NCI-H345 treated with DMSO at 0.1 percent for 48 hours (cell line): ENCODE measurements around the gene ACP3.

Experiments used
- DNase-seq: peaks from one replicate; lab custom pipeline; 2025; ENCODE audit not compliant: unreplicated experiment; lab: John Stamatoyannopoulos, UW

The ACP3 gene

DNA sequence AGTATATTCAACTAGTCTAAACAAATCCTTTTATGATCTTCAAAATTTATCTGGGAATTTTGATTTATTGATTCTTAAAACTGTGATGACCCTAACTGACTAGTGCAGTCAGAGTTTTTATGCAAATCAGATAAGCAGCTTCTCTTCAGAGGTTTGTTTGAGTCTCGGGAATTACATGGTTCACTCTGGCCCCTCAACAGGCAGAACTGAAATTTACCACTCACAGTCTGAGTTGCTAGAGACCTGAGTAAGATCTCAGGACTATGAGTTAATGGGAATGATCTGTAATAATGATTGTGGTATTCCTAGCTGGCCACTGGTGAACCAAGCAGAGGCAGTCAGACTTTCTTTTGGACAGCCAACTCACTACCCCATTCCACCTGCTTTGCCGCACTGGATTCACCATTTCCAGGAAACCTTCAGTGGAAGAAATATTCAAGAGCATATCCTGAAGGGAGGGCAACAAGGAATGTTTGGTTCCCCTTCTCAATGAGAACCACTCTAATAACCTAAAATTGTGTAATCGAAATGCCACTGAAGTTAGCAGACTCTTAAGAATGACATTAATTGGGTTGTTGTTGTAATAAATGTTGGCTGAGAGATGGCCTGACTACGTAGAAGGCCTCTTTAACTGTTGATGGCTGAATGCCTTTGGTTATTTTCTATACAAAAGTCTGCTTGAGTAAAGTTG is 88.5 kb downstream of the ACP3 start:
- DNase-seq = no peak

DNA sequence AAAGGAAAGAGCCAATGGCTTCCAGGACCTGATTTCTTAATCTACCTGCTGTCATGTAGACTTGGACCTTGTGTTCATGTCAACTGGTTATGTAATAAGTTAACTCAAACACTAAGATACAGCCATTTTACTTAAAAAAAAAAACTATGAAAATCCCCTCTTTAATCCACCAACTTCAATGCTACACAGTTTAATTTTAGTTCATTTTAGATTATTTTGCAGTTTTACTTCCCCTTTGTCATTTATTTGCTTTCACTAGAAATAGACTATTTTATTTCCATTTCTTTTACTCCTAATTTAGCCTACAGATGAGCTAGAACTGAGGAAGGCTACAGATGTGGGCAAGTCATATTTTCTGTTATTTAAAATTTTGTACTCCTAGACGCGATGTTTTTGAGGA is 89.4 kb downstream of the ACP3 start:
- no peak for DNase-seq

- no peak for DNase-seq
Measured at GRCh38 chr3:132407025-132407424, 89.8 kb downstream of the ACP3 start.
